ENCODE data around the gene GINS3.

GINS3 gene

GRCh38 chr16:58449768-58450167, 57.5 kb downstream of the GINS3 start:
- peaks cover 2% of the 10 kb centered on the region; the same call in 1 of the 2 replicates for H3K27me3 ChIP-seq (ENCODE audit: low read depth)
- no peak overlapping the region for H3K4me3 ChIP-seq
- in situ Hi-C loops (cut with MboI; ENCODE audit: low sequenced_read_pairs): no loop called here
- DNase-seq (ENCODE audit: low spot score in 2 of 2): no peak
- H3K9me3 ChIP-seq: no peaks in the 10 kb centered on the region
- no peaks in the 10 kb centered on the region for H3K36me3 ChIP-seq (replicated peaks)
- H3K4me1 ChIP-seq: no peaks in the 10 kb centered on the region

- no peak for DNase-seq (ENCODE audit: low spot score in 2 of 2)
- peaks cover 2% of the 10 kb centered on the region; the same call in 1 of the 2 replicates for H3K27me3 ChIP-seq (ENCODE audit: low read depth)
- in situ Hi-C loops (cut with MboI; ENCODE audit: low sequenced_read_pairs): no loop called here
- H3K36me3 ChIP-seq (replicated peaks): no peaks in the 10 kb centered on the region
- H3K4me1 ChIP-seq: no peaks in the 10 kb centered on the region
- no peak overlapping the region for H3K4me3 ChIP-seq
- H3K9me3 ChIP-seq: no peaks in the 10 kb centered on the region
Observed at GRCh38 chr16:58450590-58450989, 58.3 kb downstream of the GINS3 start.

- Histone ChIP-seq H3K9me3 (no peaks in the 10 kb centered on the region), H3K4me3 (no peak overlapping the region), H3K4me1 (no peaks in the 10 kb centered on the region), H3K27me3 (ENCODE audit: low read depth) (peaks cover 2% of the 10 kb centered on the region; the same call in 1 of the 2 replicates), H3K36me3 (replicated peaks) (no peaks in the 10 kb centered on the region)
- in situ Hi-C loops (cut with MboI; ENCODE audit: low sequenced_read_pairs): no loop called here
- DNase-seq (ENCODE audit: low spot score in 2 of 2): no peak
Observed at GRCh38 chr16:58451265-58451689, 59.0 kb downstream of the GINS3 start.

- Histone ChIP-seq H3K9me3 (no peaks in the 10 kb centered on the region), H3K27me3 (ENCODE audit: low read depth) (peaks cover 2% of the 10 kb centered on the region; the same call in 1 of the 2 replicates), H3K4me1 (no peaks in the 10 kb centered on the region), H3K36me3 (replicated peaks) (no peaks in the 10 kb centered on the region), H3K4me3 (no peak overlapping the region)
- in situ Hi-C loops (cut with MboI; ENCODE audit: low sequenced_read_pairs): no loop called here
- DNase-seq (ENCODE audit: low spot score in 2 of 2): peak in 1 of 2 experiments; percentile 70
Observed at GRCh38 chr16:58451945-58452401, 59.7 kb downstream of the GINS3 start.

GRCh38 chr16:58452640-58453039, 60.4 kb downstream of the GINS3 start:
- Histone ChIP-seq H3K36me3 (replicated peaks) (no peaks in the 10 kb centered on the region), H3K4me1 (no peaks in the 10 kb centered on the region), H3K27me3 (ENCODE audit: low read depth) (no peaks in the 10 kb centered on the region), H3K9me3 (no peaks in the 10 kb centered on the region), H3K4me3 (no peak overlapping the region)
- no peak for DNase-seq (ENCODE audit: low spot score in 2 of 2)
- in situ Hi-C loops (cut with MboI; ENCODE audit: low sequenced_read_pairs): no loop called here

GRCh38 chr16:58454178-58454577, 61.9 kb downstream of the GINS3 start:
- no peak for DNase-seq (ENCODE audit: low spot score in 2 of 2)
- no peak overlapping the region for H3K4me3 ChIP-seq
- H3K9me3 ChIP-seq: no peaks in the 10 kb centered on the region
- no peaks in the 10 kb centered on the region for H3K4me1 ChIP-seq
- H3K27me3 ChIP-seq (ENCODE audit: low read depth): no peaks in the 10 kb centered on the region
- no peaks in the 10 kb centered on the region for H3K36me3 ChIP-seq (replicated peaks)
- in situ Hi-C loops (cut with MboI; ENCODE audit: low sequenced_read_pairs): no loop called here

- in situ Hi-C loops (cut with MboI; ENCODE audit: low sequenced_read_pairs): no loop called here
- Histone ChIP-seq H3K36me3 (replicated peaks) (no peaks in the 10 kb centered on the region), H3K9me3 (no peaks in the 10 kb centered on the region), H3K27me3 (ENCODE audit: low read depth) (no peaks in the 10 kb centered on the region), H3K4me1 (no peaks in the 10 kb centered on the region), H3K4me3 (no peak overlapping the region)
- no peak for DNase-seq (ENCODE audit: low spot score in 2 of 2)
Observed at GRCh38 chr16:58454856-58455255, 62.6 kb downstream of the GINS3 start.
